GM12878 (cell line): ENCODE data around the gene PGAM1. TPM values are rescaled to one million over a fixed set of nuclear protein-coding genes. Genes with fewer than 3 reads are reported as not detected.

Experiments
- ATAC-seq: fragments of 200-7000 bp; cut with Tn5 transposase; 3 replicates; pipeline ENCODE4 v1.9.1; 2020; ENCODE audit warnings: mild to moderate bottlenecking, moderate library complexity
- BruUV-seq: library from RNA; stranded (reverse); fragments of 400-500 nt; replicated peaks from 2 replicates; lab custom pipeline; 2021; lab: Mats Ljungman, UMichigan
- CTCF ChIA-PET: fragments of 300-600 bp; sonication (Branson Sonifier 250); formaldehyde crosslinking; extraction: SDS; loops from one replicate; lab custom pipeline; 2021; ENCODE audit warnings: inconsistent platforms; lab: Yijun Ruan, JAX
- POLR2A ChIA-PET: fragments of 350-600 bp; formaldehyde crosslinking; extraction: SDS; loops from one replicate; lab custom pipeline; 2021; ENCODE audit warnings: inconsistent platforms; lab: Charles Lee
- RAD21 ChIA-PET: fragments of 300-600 bp; sonication (Branson Sonifier 250); formaldehyde crosslinking; loops from one replicate; lab custom pipeline; 2023; ENCODE audit warnings: antibody characterized with exemption; ENCODE audit not compliant: unreplicated experiment; lab: Charles Lee
- SMC1A ChIA-PET: fragments of 300-600 bp; sonication (Branson Sonifier 250); formaldehyde crosslinking; loops from one replicate; lab custom pipeline; 2023; ENCODE audit not compliant: unreplicated experiment, uncharacterized antibody; lab: Charles Lee
- DNase-seq: peaks from one replicate; pipeline ENCODE4 v3.0.0-alpha.2; 2011; ENCODE audit warnings: low read depth, low spot score
- FAIRE-seq: peaks from 3 replicates; lab custom pipeline; 2011; peaks lifted over from hg19 to GRCh38; lab: Jason Lieb, UNC
- H2AFZ ChIP-seq: 2 replicates; pipeline ENCODE4 v1.6.0; 2011; ENCODE audit warnings: low read depth, low read length, control low read depth; ENCODE audit not compliant: control insufficient read depth
- H3K27ac ChIP-seq: 2 replicates; pipeline ENCODE4 v1.5.1; 2011; ENCODE audit warnings: control low read depth; ENCODE audit not compliant: control insufficient read depth, insufficient read depth
- H3K27me3 ChIP-seq, 2 experiments: replicated peaks in 1 of 2; 2 replicates each; pipeline versions ENCODE4 v1.6.0 to v1.6.1; 2011; ENCODE audit warnings: low read length in 1 of 2; ENCODE audit not compliant: control insufficient read depth in 2 of 2, insufficient read depth in 2 of 2
- H3K36me3 ChIP-seq, 2 experiments: 2 replicates each; pipeline ENCODE4 v1.5.1; 2011; ENCODE audit warnings: low read length in 1 of 2; ENCODE audit not compliant: control insufficient read depth in 2 of 2, insufficient read depth in 2 of 2
- H3K4me1 ChIP-seq: 2 replicates; pipeline ENCODE4 v1.6.1; 2011; ENCODE audit warnings: mild to moderate bottlenecking, low read length, moderate library complexity, mixed read lengths; ENCODE audit not compliant: control insufficient read depth, insufficient read depth
- H3K4me2 ChIP-seq: 2 replicates; pipeline ENCODE4 v1.6.0; 2011; ENCODE audit warnings: control low read depth; ENCODE audit not compliant: control insufficient read depth, insufficient read depth
- H3K4me3 ChIP-seq: fragments of 200-600 bp; sonication (generic); 2 replicates; pipeline ENCODE4 v1.5.1; 2016
- H3K79me2 ChIP-seq: 2 replicates; pipeline ENCODE4 v1.6.0; 2011; ENCODE audit warnings: low read length; ENCODE audit not compliant: control insufficient read depth, insufficient read depth
- H3K9ac ChIP-seq: 2 replicates; pipeline ENCODE4 v1.8.0; 2011; ENCODE audit warnings: low read length, control low read depth, mixed read lengths; ENCODE audit not compliant: control insufficient read depth, insufficient read depth
- H3K9me3 ChIP-seq: replicated peaks from 3 replicates; pipeline ENCODE4 v1.5.1; 2011; ENCODE audit warnings: mild to moderate bottlenecking, low read length; ENCODE audit not compliant: control insufficient read depth, insufficient read depth
- H4K20me1 ChIP-seq: 2 replicates; pipeline ENCODE4 v1.6.0; 2011; ENCODE audit not compliant: control insufficient read depth, insufficient read depth
- BACH1 ChIP-seq: fragments of 450-650 bp; IDR thresholded peaks from 2 replicates; pipeline ENCODE4 v1.6.1; 2017; ENCODE audit warnings: mild to moderate bottlenecking, borderline replicate concordance
- E2F4 ChIP-seq: IDR thresholded peaks from 2 replicates; pipeline ENCODE4 v1.6.1; 2012; ENCODE audit warnings: low read depth, low read length, improper control_type of control experiment
- IKZF2 ChIP-seq, 2 experiments: fragments of 450-650 bp; IDR thresholded peaks; 2 replicates each; pipeline ENCODE4 v1.6.1; 2017; ENCODE audit warnings: mild to moderate bottlenecking in 2 of 2, moderate library complexity in 2 of 2
- RUNX3 ChIP-seq: IDR thresholded peaks from 2 replicates; pipeline ENCODE4 v1.6.1; 2012; ENCODE audit warnings: low read length, inconsistent platforms
- STAT3 ChIP-seq: IDR thresholded peaks from 2 replicates; pipeline ENCODE4 v1.6.1; 2011; ENCODE audit warnings: low read depth, low read length, improper control_type of control experiment
- WGBS: methylation state at CpG from one replicate; pipeline ENCODE4 v1.1.6; 2016; ENCODE audit warnings: low lambda C conversion rate; ENCODE audit not compliant: insufficient replicate concordance, insufficient coverage; ENCODE audit errors: missing lambda C conversion rate; 5-methylcytosine and 5-hydroxymethylcytosine counted together
- in situ Hi-C: fragments of 300-500 bp; cut with MboI; formaldehyde crosslinking; loops from 9 replicates; pipeline ENCODE4 v1.14.3; 2018; ENCODE audit warnings: mixed read lengths
- intact Hi-C: fragments of 100-400 bp; cut with micrococcal nuclease; formaldehyde crosslinking; loops from one replicate; pipeline ENCODE4 v1.14.2; 2022; ENCODE audit not compliant: unreplicated experiment
- polyA plus RNA-seq, 11 experiments: library from polyadenylated mRNA; depleted of rRNA in 4 of 11; unstranded in 6 of 11; stranded (reverse) in 5 of 11; fragments of >200 nt; fragmentation: Nextera tagmentation in 4 of 11; fragmentation: Illumina TruSeq in 1 of 11; extraction: Ambion mirVana in 4 of 11; extraction: Trizol in 1 of 11; gene quantifications; 1 replicate in 1 of 11; 2 replicates in 10 of 11; pipeline versions ENCODE4 v1.2.1 to v1.2.3, GENCODE V29; 2011 to 2016; ENCODE audit warnings: inconsistent platforms in 2 of 11, missing spikeins in 2 of 11, low read depth in 1 of 11
- total RNA-seq, 4 experiments: library from RNA; depleted of rRNA in 3 of 4; stranded (reverse); fragments of >200 nt in 3 of 4; fragmentation: Illumina TruSeq in 1 of 4; extraction: Trizol in 1 of 4; gene quantifications; 2 replicates each; pipeline versions ENCODE4 v1.2.1 to v1.2.3, GENCODE V29; 2013 to 2021
- TF ChIP-seq, protein P1 (sequence below): fragments of 450-650 bp; IDR thresholded peaks from 2 replicates; pipeline ENCODE4 v1.6.1; 2017; ENCODE audit warnings: mild to moderate bottlenecking
- TF ChIP-seq, protein P2 (sequence below): fragments of 450-650 bp; formaldehyde crosslinking; IDR thresholded peaks from 2 replicates; pipeline ENCODE4 v1.5.0; 2022; ENCODE audit warnings: mild to moderate bottlenecking, missing genetic modification characterization

PGAM1 gene
- total and polyA plus RNA-seq, 10 of the 15 experiments (the other 5 are each of a cell fraction or from before 2014, with no cell fraction given) = 115 to 1,362 (median 744) TPM

- TF ChIP-seq BACH1 = peak; percentile 35; the same call in 1 of the 2 replicates
- no peak for TF ChIP-seq STAT3
- peak in 1 of 2 experiments; percentile 14; a peak in 1 of 4 replicates for TF ChIP-seq IKZF2 (IDR thresholded peaks at IDR 0.05)
- TF ChIP-seq E2F4 = no peak
- TF ChIP-seq, protein P1, sequence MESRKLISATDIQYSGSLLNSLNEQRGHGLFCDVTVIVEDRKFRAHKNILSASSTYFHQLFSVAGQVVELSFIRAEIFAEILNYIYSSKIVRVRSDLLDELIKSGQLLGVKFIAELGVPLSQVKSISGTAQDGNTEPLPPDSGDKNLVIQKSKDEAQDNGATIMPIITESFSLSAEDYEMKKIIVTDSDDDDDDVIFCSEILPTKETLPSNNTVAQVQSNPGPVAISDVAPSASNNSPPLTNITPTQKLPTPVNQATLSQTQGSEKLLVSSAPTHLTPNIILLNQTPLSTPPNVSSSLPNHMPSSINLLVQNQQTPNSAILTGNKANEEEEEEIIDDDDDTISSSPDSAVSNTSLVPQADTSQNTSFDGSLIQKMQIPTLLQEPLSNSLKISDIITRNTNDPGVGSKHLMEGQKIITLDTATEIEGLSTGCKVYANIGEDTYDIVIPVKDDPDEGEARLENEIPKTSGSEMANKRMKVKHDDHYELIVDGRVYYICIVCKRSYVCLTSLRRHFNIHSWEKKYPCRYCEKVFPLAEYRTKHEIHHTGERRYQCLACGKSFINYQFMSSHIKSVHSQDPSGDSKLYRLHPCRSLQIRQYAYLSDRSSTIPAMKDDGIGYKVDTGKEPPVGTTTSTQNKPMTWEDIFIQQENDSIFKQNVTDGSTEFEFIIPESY = peak; percentile 67; the same call in 1 of the 2 replicates
- TF ChIP-seq, protein P2, sequence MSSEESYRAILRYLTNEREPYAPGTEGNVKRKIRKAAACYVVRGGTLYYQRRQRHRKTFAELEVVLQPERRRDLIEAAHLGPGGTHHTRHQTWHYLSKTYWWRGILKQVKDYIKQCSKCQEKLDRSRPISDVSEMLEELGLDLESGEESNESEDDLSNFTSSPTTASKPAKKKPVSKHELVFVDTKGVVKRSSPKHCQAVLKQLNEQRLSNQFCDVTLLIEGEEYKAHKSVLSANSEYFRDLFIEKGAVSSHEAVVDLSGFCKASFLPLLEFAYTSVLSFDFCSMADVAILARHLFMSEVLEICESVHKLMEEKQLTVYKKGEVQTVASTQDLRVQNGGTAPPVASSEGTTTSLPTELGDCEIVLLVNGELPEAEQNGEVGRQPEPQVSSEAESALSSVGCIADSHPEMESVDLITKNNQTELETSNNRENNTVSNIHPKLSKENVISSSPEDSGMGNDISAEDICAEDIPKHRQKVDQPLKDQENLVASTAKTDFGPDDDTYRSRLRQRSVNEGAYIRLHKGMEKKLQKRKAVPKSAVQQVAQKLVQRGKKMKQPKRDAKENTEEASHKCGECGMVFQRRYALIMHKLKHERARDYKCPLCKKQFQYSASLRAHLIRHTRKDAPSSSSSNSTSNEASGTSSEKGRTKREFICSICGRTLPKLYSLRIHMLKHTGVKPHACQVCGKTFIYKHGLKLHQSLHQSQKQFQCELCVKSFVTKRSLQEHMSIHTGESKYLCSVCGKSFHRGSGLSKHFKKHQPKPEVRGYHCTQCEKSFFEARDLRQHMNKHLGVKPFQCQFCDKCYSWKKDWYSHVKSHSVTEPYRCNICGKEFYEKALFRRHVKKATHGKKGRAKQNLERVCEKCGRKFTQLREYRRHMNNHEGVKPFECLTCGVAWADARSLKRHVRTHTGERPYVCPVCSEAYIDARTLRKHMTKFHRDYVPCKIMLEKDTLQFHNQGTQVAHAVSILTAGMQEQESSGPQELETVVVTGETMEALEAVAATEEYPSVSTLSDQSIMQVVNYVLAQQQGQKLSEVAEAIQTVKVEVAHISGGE (CRISPR knock-in tag) = no peak
- peak; percentile 25; the same call in 1 of the 2 replicates for TF ChIP-seq RUNX3
- TF ChIP-seq, all 136 proteins: peak for 4
- no peaks in the 10 kb centered on the region for H3K9me3 ChIP-seq
- H3K4me3 ChIP-seq = no peak overlapping the region
- no peak for DNase-seq
- no peaks in the 10 kb centered on the region for H3K27me3 ChIP-seq
- in situ Hi-C loops = no loop called here
- BruUV-seq = no TSS peak
- H3K27ac ChIP-seq = peak overlapping the region; percentile 20; the same call in 1 of the 2 replicates
- H2AFZ ChIP-seq = no peak overlapping the region
- ChIA-PET RAD21 (interaction anchor here (0.6 to 1.2 kb wide), 3 partner anchors 9 to 15 kb away, joined by 3 read pairs; no protein-coding TSS in a partner anchor), POLR2A (interaction anchor here (0.5 to 2.1 kb wide), 3 partner anchors 10 to 17 kb away, joined by 3 to 9 read pairs (median 3); no protein-coding TSS in a partner anchor), CTCF (interaction anchor here (0.8 to 2.7 kb wide), 4 partner anchors 15 to 141 kb away, joined by 3 to 12 read pairs (median 4); no protein-coding TSS in a partner anchor), SMC1A (interaction anchor here (1.1 to 3.2 kb wide), 4 partner anchors 10 to 32 kb away, joined by 5 to 9 read pairs (median 6); partner anchors contain the start of gene RRP12)
- no peaks in the 10 kb centered on the region for H3K79me2 ChIP-seq
- H3K4me2 ChIP-seq = 0 out of 2 replicates have a peak overlapping the region, but pooled peaks have one; percentile 9
- intact Hi-C loops = no loop called here
- WGBS = 11% methylated on average over 10 of the region's 10 CpGs
- FAIRE-seq = no peak
- H3K9ac ChIP-seq = no peak overlapping the region
- ATAC-seq = peak; percentile 66
- H4K20me1 ChIP-seq = no peaks in the 10 kb centered on the region
- H3K36me3 ChIP-seq = no peaks in the 10 kb centered on the region
- H3K4me1 ChIP-seq = peaks cover 3% of the 10 kb centered on the region; the same call in 1 of the 2 replicates
Observed at GRCh38 chr10:97412891-97413304, 13.1 kb upstream of the PGAM1 start.
